ENCODE data around the gene CASP7.

The CASP7 gene

DNA sequence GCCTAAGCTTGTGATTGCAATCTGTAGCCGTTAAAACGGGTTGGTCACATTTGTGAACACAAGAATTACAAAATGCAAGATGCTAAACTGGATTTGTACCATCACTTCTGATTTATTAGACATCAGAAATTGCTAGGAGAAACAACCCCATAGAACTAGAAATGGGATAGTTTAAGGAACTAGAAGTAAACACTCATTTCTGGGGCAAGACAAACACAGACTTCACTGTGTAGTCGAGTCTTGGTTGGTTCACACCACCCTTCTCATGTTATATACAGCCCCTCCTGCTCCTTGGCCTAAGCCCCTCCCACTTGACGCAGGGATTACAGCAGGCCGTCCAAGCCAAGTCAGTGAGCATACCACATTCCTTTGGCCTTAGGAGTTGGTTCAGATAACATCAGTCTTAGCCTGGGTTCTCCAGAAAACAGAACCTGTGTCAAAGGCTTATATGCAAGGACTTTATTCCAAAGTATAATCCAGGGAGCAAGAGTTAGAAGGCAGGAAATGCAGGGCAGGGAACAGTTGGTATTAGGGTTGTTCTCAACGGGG is 13.8 kb upstream of the CASP7 start:
- no peak for DNase-seq (ENCODE audit: low read depth in 2 of 2)

DNA sequence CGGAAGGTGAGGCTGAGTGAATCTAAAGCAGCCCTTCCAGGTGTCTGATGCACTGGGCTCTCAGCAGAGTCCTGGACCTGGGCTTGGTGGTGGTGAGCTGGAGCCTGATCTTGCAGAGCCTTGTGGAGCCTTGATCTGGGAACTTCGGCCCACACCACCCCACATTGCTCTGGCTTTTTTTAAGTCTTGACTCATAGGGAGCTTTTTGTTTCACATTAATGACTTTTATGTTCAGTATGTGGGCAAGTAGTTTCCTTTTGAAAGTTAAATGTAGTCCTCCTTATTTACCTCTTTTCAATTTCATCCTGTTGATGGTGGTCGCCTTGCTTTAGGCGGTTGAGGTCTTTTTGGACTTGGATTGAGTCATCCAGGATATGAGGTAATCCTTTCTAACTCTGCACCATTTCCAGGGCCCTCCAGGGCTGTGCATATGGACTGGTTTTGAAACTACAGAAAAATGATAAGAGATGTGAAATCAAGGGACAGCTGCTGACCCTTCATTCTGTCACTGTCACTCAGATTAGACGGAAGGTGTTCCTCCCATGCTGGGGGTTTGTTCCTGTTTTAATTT is 12.9 kb upstream of the CASP7 start:
- no peak for DNase-seq (ENCODE audit: low read depth in 2 of 2)

DNA sequence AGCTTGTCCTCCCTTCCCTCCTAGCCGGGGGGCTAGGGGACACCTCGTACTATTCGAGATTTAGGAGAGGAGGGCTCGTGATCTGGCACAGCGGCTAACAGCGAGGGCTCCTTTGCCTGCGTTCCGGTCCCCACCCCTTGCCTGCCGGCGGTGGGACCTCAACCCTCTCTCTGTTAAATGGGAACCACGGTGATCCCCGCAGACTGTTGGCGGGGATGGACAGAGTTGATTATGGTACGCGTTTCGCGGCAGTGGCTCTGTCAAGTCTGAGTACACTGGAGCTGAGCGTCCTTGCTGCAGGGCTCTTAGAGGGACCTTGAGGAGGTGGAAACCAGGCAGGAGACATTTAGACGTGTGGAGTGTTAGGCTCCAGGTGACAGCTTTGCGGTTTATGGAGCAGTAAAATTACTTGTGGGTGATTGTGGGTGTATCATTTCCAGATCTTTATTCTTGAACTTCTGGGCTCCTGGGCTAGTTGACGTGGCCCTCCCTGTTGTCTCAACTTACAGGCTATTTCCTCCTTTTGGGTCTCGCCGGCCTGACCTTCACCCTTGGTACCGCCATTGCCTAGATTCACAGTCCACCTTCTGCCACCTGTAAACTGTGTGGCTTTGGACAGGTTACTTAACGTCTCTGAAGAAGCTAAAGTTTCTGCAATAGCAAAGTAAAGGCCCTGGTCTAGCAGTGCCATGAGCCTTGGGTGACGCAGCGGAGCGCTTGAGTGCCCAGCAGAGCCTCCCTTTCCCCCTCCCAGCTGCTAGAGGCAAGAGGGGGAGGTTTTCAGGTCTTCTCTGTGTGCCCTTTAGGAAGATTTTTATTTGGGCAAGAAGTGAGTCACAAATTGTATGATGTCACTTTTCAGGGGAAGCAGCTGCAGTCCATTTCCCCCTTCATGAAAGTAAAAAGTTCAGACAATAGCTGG is 739 bp downstream of the CASP7 start:
- DNase-seq (ENCODE audit: low read depth in 2 of 2) = peak in 1 of 2 donors; percentile 6

DNA sequence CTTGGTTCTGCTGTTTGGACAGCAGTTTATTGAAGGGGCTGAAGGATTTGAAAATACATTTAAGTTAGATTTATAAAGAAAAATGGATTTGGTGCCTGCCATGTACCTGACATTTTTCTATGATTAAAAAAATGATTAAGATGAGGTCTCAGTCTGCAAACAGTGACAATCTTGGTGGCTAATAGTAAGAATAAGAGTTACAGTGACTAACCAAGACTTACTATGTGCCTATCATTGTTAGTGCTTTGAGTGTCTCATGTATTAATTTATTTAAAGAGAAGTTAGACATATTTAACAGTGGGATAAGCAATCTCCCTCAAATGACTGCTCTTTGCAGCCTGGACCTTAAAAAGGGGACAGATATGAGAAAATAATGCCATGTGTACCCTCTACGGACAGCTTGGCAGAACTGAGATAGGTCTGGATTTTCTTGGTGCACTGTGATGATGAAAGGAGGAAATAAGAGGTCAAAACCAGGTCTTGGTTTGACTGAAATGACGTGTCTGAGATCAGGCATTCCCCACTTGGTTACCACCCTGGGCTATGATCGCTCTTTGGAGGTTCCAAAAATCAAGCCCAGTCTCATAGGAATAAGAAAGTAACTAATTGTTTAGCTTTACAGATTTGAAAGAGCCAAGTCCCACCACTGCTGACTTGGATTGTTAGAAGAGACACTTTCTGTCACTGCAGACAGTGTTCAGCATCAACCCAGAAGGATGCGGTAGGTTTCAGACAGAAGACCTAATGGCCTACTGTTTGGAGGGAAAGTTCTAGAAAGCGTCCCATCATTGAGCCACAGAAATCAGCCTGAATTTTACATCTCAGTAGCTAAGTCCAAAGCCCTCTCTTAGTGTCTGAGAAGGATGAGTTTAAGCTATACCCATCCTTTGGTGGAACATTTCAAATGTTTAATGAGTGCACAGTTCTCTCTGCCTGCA is 2.1 kb downstream of the CASP7 start:
- DNase-seq (ENCODE audit: low read depth in 2 of 2) = no peak

DNA sequence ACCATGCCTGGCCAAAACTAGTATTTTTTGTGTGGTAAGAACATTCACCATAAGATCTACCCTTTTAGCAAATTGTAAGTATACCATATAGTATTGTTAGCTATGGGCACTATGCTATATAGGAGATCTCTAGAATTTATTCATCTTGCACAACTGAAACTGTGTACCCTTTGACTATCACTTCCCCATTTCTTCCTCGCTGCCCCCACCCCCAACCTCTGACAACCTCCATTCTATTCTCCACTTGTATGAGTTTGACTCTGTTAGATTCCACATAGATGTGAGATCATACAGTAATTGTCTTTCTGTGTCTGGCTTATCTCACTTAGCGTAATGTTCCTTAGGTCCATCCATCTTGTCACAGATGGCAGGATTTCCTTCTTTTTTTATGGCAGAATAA is 3.6 kb downstream of the CASP7 start:
- DNase-seq (ENCODE audit: low read depth in 2 of 2) = no peak

DNA sequence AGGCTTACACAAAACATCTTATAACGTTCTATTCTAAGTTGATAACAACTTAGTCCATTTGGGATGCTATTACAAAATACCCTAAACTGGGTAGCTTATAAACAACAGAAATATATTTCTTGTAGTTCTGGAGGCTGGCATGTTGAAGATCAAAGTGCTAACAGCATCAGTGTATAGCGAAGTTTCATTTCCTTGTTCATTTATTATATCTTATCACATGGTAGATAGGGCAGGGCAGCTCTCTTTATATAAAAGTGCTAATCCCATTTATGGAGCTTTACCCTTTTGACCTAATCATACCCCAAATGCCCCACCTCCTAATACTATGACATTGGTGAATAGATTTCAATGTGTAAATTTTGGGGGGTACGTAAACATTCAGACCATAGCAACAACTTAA is 6.3 kb downstream of the CASP7 start:
- DNase-seq (ENCODE audit: low read depth in 2 of 2) = no peak

DNA sequence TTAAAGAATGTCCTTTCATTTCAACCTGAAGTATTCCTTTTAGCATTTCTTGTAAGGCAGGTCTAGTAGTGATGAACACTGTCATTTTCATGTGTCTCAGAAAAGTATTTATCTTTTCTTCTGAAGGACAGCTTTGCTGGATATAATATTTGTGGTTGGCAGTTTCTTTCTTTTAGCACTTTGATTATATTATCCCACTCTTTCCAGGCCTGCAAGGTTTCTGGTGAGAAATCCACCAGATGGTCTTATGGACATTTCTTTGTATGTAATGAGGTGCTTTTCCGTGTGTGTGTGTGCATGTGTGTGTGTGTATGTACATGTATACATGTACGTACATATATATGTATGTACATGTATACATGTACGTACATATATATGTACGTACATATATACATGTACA is 7.3 kb downstream of the CASP7 start:
- DNase-seq (ENCODE audit: low read depth in 2 of 2) = no peak

DNA sequence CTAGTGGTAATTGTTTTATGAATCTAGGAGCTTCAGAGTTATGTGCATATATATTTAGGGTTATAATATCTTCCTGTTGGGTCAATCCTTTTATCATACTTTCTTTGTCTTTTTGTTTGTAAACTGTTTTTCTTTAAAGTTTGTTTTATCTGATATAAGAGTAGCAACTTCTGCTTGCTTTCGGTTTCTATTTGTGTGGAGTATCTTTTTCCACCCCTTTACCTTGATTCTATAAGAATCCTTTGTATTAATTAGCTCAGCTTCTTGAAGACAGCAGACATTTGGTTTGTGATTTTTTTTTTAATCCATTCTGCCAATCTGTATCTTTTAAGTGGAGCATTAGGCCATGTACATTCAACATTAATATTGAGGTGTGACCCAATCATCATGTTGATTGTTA is 9.3 kb downstream of the CASP7 start:
- DNase-seq (ENCODE audit: low read depth in 2 of 2) = no peak

DNA sequence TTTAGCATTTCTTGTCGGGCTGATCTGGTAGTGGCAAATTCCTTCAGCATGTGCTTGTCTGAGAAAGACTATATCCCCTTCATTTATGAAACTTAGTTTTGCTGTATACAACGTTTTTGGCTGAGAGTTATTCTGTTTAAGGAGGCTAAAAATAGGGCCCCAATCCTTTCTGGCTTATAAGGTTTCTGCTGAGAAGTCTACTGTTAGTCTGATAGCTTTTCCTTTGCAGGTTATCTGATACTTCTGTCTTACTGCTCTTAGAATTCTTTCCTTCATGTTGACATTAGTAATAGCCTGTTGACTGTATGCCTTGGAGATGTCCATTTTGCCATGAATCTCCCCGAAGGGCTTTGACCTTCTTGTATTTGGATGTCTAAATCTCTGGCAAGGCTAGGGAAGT is 9.9 kb downstream of the CASP7 start:
- DNase-seq (ENCODE audit: low read depth in 2 of 2) = no peak

DNA sequence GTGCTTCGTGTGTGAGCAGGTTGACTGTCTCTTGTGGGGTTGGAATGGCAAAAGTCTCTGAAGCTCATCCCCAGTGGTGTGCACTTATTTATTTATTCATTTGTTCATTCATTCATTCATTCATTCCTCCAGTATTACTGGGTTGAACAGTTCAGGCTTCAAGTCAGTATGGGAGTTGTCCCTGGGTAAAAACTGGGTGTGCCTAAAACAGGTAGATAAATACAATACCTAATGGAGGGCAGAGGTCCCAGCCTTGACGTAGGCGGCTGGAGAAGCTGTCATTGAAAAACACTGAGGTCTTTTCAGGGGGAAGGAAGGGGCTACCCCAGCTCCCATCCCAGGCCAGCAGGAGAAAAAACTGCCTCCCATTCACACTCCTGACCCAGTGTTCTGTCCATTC is 11.0 kb downstream of the CASP7 start:
- no peak for DNase-seq (ENCODE audit: low read depth in 2 of 2)

DNA sequence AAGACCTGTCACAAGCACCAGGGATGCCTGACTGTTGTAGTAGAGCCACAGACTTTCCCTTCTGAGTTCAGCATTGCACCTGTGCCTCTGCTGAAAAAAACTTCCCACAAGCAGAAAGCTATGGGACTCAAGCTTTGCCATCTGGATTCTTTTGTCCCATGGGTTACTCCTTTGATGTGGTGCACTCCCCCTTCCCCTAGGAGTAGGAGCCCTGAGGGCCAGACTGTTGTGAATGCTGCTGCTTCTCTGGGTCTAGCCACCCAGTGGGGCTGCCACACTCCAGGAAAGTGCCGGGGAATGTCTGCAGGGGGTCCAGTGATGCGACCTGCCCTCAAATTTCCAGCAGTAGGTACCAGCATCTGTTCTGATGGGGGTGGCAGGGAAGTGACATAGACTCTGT is 11.7 kb downstream of the CASP7 start:
- DNase-seq (ENCODE audit: low read depth in 2 of 2) = no peak

DNA sequence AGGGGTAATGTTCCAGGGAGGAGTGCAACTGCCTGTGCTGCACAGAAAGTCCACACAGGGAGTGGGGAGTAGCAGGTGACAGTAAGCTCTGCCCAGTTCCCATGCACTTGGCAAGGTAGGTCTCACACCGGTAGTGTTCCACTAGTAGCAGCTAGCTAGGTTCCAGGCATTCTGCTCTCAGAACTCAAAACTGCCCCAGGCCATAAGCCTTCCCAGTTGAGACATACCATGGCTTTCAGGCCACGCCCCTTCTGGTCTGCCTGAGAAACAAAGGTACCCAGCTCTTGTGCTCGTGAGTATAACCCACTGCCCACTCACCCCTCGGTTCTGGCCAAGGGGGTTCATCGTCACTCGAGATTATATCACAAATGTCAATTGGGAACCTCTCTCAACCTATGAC is 12.6 kb downstream of the CASP7 start:
- no peak for DNase-seq (ENCODE audit: low read depth in 2 of 2)

DNA sequence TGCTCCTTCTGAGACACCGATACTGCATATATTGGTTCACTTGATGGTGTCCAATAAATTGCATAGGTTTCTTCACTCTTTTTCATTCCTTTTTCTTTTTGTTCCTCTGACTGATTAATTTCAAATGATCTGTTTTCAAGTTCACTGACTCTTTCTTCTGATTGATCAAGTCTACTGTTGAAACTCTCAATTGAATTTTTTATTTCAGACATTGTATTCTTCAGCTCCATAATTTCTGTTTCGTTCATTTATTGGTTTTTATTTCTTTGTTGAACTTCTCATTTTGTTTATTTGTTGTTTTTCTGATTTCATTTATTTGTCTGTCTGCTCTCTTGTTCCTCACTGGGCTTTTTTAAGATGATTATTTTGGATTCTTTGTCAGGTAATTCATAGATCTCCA is 13.6 kb downstream of the CASP7 start:
- DNase-seq (ENCODE audit: low read depth in 2 of 2) = no peak

DNA sequence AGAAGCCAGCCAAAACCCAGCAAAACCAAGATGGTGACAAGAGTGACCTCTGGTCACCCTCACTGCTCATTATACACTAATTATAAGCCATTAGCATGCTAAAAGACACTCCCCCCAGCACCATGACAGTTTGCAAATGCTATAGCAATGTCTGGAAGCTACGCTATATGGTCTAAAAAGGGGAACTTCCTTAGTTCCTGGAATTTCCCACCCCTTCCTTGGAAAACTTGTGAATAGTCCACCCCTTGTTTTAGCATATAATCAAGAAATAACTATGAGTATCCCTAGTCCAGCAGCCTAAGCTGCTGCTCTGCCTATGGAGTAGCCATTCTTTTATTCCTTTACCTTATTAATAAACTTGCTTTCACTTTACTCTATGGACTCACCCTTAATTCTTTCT is 16.0 kb downstream of the CASP7 start:
- no peak for DNase-seq (ENCODE audit: low read depth in 2 of 2)

DNA sequence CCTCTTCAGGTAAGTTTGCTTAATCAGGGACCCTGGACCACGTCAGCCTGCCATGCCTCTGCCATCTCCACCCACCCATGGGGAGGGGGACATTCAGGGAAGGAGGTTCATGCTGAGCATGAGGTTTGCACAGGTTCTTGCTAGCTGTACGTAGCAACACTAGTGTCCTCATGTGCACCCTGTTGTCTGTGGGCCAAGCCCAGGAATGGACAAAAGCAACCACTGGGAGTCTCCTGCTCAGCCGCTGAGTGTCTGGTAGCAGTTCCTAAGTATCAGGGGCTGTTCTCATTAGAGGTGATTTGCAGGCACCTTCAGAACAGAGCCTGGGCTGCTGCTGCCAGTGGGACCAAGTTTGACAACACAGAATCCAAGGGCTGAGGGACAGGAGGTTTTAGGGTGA is 17.9 kb downstream of the CASP7 start:
- DNase-seq (ENCODE audit: low read depth in 2 of 2) = no peak

DNA sequence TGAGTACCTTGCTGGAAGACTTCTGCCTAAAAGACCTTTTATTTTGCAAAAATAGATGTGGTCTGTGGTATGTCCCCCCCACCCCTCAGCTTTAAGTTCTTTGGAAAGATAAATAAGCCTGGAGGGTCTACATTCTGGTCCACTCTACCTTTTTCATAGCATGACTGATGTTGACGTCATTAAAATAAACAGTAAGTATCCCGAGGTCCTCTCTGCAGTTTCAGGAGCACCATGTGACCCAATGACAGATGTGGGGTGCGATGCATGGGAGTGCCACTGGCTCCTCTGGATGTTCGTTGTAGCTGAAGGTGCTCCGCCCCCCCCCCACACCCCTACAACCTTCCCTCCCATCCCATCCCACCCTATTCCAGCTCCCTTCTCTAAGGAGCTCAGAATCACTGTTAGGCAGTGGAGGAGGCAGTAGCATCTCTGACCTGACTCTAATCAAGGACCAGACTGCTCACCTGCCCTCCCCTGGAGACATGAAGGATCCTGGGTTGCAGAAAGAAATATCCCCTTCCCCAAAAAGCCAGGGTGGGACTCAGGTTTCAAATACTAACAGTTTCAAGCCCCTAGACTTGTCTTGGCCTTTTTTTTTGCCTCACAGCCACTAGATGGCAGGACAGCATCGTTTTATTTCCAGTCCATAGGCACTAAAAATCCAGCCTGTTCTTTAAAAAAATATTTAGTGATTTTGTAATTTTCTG is 25.1 kb downstream of the CASP7 start:
- no peak for DNase-seq (ENCODE audit: low read depth in 2 of 2)

DNA sequence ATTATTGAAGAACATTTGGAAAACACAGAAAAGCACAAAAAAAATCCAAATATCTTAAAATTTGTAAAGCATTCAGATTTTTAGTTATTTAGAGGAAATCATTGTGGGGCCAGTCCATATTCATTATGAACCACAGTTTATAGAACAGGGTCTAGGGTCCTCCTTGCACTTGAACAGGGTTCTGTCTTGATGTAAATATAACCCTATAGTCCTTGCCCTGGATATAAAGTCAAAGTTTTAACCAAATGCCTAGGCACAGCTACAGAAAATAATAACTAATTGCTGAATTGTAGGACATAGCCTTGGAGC is 25.6 kb downstream of the CASP7 start:
- DNase-seq (ENCODE audit: low read depth in 2 of 2) = no peak

DNA sequence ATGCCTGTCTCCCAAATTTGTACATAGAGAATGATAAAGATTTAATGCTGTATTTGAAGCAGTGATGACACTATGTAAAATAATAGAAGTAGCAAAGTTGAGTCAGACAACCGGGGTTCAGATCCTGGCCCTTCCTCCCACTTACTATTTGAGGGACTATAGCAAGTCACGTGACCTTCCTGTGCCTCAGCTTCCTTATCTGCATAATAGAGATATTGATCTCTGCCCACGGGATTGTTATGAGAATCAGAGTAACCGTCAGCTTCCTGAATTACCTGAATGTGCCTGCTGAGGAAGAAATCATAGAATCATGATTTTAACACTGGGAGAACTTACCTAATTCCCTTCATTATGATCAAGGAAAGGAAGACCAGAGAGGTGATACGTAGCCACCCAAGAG is 26.9 kb downstream of the CASP7 start:
- DNase-seq (ENCODE audit: low read depth in 2 of 2) = no peak

DNA sequence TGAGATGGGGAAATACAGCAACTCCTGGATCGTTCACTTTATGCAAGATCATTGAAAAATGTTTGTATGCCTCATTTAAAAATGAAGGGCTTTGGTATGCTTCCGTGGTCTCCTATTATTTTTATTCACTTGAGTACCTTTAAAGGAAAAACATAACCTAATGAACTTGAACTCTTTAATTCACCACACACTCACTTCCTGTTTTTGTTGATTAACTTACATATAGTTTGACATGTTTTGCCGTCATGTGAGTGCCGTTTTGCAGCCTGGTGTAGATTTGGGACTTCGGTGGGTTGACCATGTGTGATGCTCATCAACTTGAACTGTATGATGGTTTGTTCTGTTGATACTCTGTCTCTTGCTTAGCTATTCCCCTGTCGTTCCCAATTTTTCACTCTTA is 28.9 kb downstream of the CASP7 start:
- no peak for DNase-seq (ENCODE audit: low read depth in 2 of 2)

DNA sequence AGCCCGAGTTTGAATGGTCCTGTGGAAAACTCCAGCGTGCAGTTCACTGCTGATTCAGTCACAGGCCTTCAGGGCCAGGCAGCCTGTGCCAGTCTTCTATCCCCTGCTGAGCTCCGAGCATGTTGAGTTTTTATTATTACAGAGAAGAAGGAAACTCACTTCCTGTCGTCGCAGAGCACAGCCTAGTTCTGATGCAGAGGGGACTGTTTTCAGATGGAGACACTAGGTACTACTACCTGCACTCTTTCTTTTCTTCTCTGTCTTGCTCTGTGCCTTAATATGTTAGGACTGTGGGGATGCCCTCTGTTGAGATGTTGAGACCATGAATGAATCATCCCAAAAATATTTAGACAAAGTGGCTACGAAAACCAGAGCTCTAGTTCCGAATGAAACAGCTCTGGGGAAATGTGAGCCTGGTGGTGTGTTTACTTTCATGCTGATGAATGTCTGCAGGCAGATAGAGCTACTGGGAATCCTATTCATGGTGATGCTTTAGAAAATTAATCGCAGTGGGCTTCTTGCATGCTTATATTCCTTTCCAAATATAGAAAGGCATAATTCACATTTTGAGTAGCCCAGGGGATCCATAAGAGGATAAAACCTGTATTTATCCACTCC is 29.6 kb downstream of the CASP7 start:
- no peak for DNase-seq (ENCODE audit: low read depth in 2 of 2)

DNA sequence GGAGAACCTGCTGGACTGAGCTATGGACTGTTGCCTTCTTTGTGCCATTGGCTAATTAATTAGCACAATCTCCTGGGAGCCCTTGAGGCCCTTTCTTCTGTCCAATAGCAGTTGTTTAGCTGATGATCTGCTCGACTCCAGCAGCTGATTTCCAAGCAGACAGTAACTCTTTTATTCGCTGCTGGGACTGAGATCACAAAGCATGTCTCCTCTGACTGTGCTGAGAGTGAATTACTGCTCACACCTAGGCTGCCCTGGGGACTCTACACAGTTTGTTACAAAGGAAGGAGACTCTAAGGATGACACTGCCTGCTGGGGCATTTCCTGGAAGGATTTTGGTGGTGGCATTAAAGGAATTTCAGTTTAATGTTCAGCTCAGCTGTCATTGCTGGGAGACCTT is 31.4 kb downstream of the CASP7 start:
- no peak for DNase-seq (ENCODE audit: low read depth in 2 of 2)

All from activated CD4-positive, alpha-beta T cell treated with anti-CD3 and anti-CD28 coated beads for 24 hours (primary cell).